ENCODE measurements around the gene CAPZB.

CAPZB gene

GRCh38 chr1:19468397-19468956 lies 16.9 kb downstream of the CAPZB start:
- DNase-seq (ENCODE audit: low read depth): peak; percentile 60

GRCh38 chr1:19467199-19468187 lies 17.8 kb downstream of the CAPZB start:
- no peak for DNase-seq (ENCODE audit: low read depth)

GRCh38 chr1:19466112-19466561 lies 19.2 kb downstream of the CAPZB start:
- DNase-seq (ENCODE audit: low read depth): no peak

- DNase-seq (ENCODE audit: low read depth): no peak
These were observed 19.7 kb downstream of the CAPZB start for GRCh38 chr1:19465650-19466049.

- DNase-seq (ENCODE audit: low read depth): no peak
These were observed 20.2 kb downstream of the CAPZB start for GRCh38 chr1:19465123-19465522.

GRCh38 chr1:19464696-19465095 lies 20.6 kb downstream of the CAPZB start:
- no peak for DNase-seq (ENCODE audit: low read depth)

- no peak for DNase-seq (ENCODE audit: low read depth)
These were observed 21.9 kb downstream of the CAPZB start for GRCh38 chr1:19463504-19463803.

- peak; percentile 38 for DNase-seq (ENCODE audit: low read depth)
These were observed 22.4 kb downstream of the CAPZB start for GRCh38 chr1:19462781-19463503.

- no peak for DNase-seq (ENCODE audit: low read depth)
These were observed 24.2 kb downstream of the CAPZB start for GRCh38 chr1:19461220-19461554.

GRCh38 chr1:19460535-19461219 lies 24.7 kb downstream of the CAPZB start:
- no peak for DNase-seq (ENCODE audit: low read depth)

- DNase-seq (ENCODE audit: low read depth): no peak
These were observed 26.4 kb downstream of the CAPZB start for GRCh38 chr1:19458815-19459417.

- DNase-seq (ENCODE audit: low read depth): no peak
These were observed 27.7 kb downstream of the CAPZB start for GRCh38 chr1:19457607-19458006.

GRCh38 chr1:19456968-19457441 lies 28.3 kb downstream of the CAPZB start:
- DNase-seq (ENCODE audit: low read depth): no peak

GRCh38 chr1:19455353-19455752 lies 30.0 kb downstream of the CAPZB start:
- no peak for DNase-seq (ENCODE audit: low read depth)

- no peak for DNase-seq (ENCODE audit: low read depth)
These were observed 30.8 kb downstream of the CAPZB start for GRCh38 chr1:19454265-19455146.

- no peak for DNase-seq (ENCODE audit: low read depth)
These were observed 31.6 kb downstream of the CAPZB start for GRCh38 chr1:19453741-19454201.

- no peak for DNase-seq (ENCODE audit: low read depth)
These were observed 33.1 kb downstream of the CAPZB start for GRCh38 chr1:19452221-19452663.

- DNase-seq (ENCODE audit: low read depth): no peak
These were observed 34.4 kb downstream of the CAPZB start for GRCh38 chr1:19450811-19451515.

- no peak for DNase-seq (ENCODE audit: low read depth)
These were observed 35.7 kb downstream of the CAPZB start for GRCh38 chr1:19449454-19450228.

All from activated T-cell treated with anti-CD3 and anti-CD28 coated beads for 1 hour (primary cell).